HCT116 (cell line): ENCODE data around the gene LHX1. TPM values are rescaled to one million over a fixed set of nuclear protein-coding genes. Genes with fewer than 3 reads are reported as not detected.
A peak's percentile ranks its signal among the peaks of the same experiment; 100 is the strongest.

Source experiments
- ATAC-seq: fragments of 200-7000 bp; cut with Tn5 transposase; 2 replicates; pipeline ENCODE4 v1.9.1; 2020; ENCODE audit warnings: mild to moderate bottlenecking, moderate library complexity
- BruUV-seq: library from RNA; stranded (reverse); fragments of 400-500 nt; replicated peaks from 2 replicates; lab custom pipeline; 2021; lab: Mats Ljungman, UMichigan
- CTCF ChIA-PET: fragments of 300-600 bp; sonication (Branson Sonifier 250); formaldehyde crosslinking; loops from one replicate; lab custom pipeline; 2021; ENCODE audit warnings: antibody characterized with exemption; lab: Charles Lee
- POLR2A ChIA-PET: fragments of 300-600, 350-600 bp; sonication (Branson Sonifier 250); formaldehyde crosslinking; loops from one replicate; lab custom pipeline; 2021; ENCODE audit warnings: antibody characterized with exemption; lab: Charles Lee
- RAD21 ChIA-PET, 2 experiments: fragments of 300-600 bp; sonication (Branson Sonifier 250); formaldehyde crosslinking; loops; one replicate each; lab custom pipeline; 2023; ENCODE audit warnings: low total read pairs in 2 of 2; ENCODE audit not compliant: uncharacterized antibody in 2 of 2, unreplicated experiment in 2 of 2, low non-redundant PET in 1 of 2; lab: Charles Lee
- DNase-seq: peaks from one replicate; pipeline ENCODE4 v3.0.0-alpha.2; 2010; ENCODE audit warnings: low read depth, low spot score
- H2AFZ ChIP-seq: fragments of 200-600 bp; shearing (Covaris generic), sonication (generic); 2 replicates; pipeline ENCODE4 v1.6.1; 2017; ENCODE audit warnings: low read depth, mixed run types, mixed read lengths, antibody characterized with exemption, low read length; ENCODE audit not compliant: poor library complexity, severe bottlenecking
- H3K27ac ChIP-seq: 2 replicates; pipeline ENCODE4 v1.5.1; 2012; ENCODE audit warnings: low read depth, low read length
- H3K27me3 ChIP-seq: fragments of 200-600 bp; sonication (generic); 2 replicates; pipeline ENCODE4 v1.6.1; 2016; ENCODE audit warnings: mixed run types, low read length, mixed read lengths; ENCODE audit not compliant: insufficient read depth
- H3K36me3 ChIP-seq, 2 experiments: fragments of 200-500 bp in 1 of 2; fragments of 200-600 bp in 1 of 2; sonication (Bioruptor generic) in 1 of 2; sonication (generic) in 1 of 2; 2 replicates each; pipeline versions ENCODE4 v1.5.1 to v1.6.1; 2014 to 2016; ENCODE audit warnings: low read length in 2 of 2, inconsistent platforms in 1 of 2, mixed read lengths in 1 of 2, mixed run types in 1 of 2; ENCODE audit not compliant: insufficient read depth in 2 of 2, control insufficient read depth in 1 of 2
- H3K4me1 ChIP-seq, 2 experiments: fragments of 200-600 bp in 1 of 2; sonication (generic) in 1 of 2; 2 replicates each; pipeline versions ENCODE4 v1.5.1 to v1.6.1; 2012 to 2017; ENCODE audit warnings: low read length in 2 of 2, inconsistent platforms in 1 of 2, mild to moderate bottlenecking in 1 of 2, mixed read lengths in 1 of 2, mixed run types in 1 of 2, moderate library complexity in 1 of 2; ENCODE audit not compliant: insufficient read depth in 2 of 2, control insufficient read depth in 1 of 2
- H3K4me2 ChIP-seq: fragments of 200-600 bp; sonication (generic); 2 replicates; pipeline ENCODE4 v1.6.1; 2017; ENCODE audit warnings: mixed run types, low read length, mixed read lengths
- H3K4me3 ChIP-seq, 2 experiments: fragments of 200-600 bp in 1 of 2; sonication (generic) in 1 of 2; replicated peaks in 1 of 2; 2 replicates each; pipeline ENCODE4 v1.5.1; 2011 to 2016; ENCODE audit warnings: low read length in 2 of 2, control low read depth in 1 of 2, low read depth in 1 of 2, mild to moderate bottlenecking in 1 of 2, mixed read lengths in 1 of 2, mixed run types in 1 of 2
- H3K79me2 ChIP-seq: fragments of 200-600 bp; sonication (generic); 2 replicates; pipeline ENCODE4 v1.6.1; 2017; ENCODE audit warnings: mild to moderate bottlenecking, mixed run types, low read length, moderate library complexity, mixed read lengths; ENCODE audit not compliant: insufficient read depth
- H3K9ac ChIP-seq: fragments of 200-600 bp; sonication (generic); 2 replicates; pipeline ENCODE4 v1.6.1; 2016; ENCODE audit warnings: low read length, mixed read lengths
- H3K9me2 ChIP-seq: fragments of 200-600 bp; sonication (generic), shearing (Covaris generic); 2 replicates; pipeline ENCODE4 v1.6.1; 2017; ENCODE audit warnings: mixed run types, mild to moderate bottlenecking, moderate library complexity; ENCODE audit not compliant: insufficient read depth
- H3K9me3 ChIP-seq, 2 experiments: fragments of 200-500 bp in 1 of 2; fragments of 200-600 bp in 1 of 2; sonication (Bioruptor generic) in 1 of 2; sonication (generic) in 1 of 2; 2 replicates each; pipeline ENCODE4 v1.6.1; 2014 to 2017; ENCODE audit warnings: low read length in 2 of 2, mixed read lengths in 2 of 2, inconsistent platforms in 1 of 2, low read depth in 1 of 2, mild to moderate bottlenecking in 1 of 2, mixed run types in 1 of 2, moderate library complexity in 1 of 2; ENCODE audit not compliant: control insufficient read depth in 1 of 2, insufficient read depth in 1 of 2
- H4K20me1 ChIP-seq: fragments of 200-600 bp; sonication (generic), shearing (Covaris generic); 2 replicates; pipeline ENCODE4 v1.6.1; 2017; ENCODE audit warnings: mixed run types, mild to moderate bottlenecking, moderate library complexity; ENCODE audit not compliant: insufficient read depth
- CBX3 ChIP-seq: IDR thresholded peaks from 2 replicates; pipeline ENCODE4 v1.6.1; 2012; ENCODE audit warnings: low read depth
- EGR1 ChIP-seq: IDR thresholded peaks from 2 replicates; pipeline ENCODE4 v1.6.1; 2012; ENCODE audit warnings: low read depth
- ELF1 ChIP-seq: IDR thresholded peaks from 2 replicates; pipeline ENCODE4 v1.6.1; 2012; ENCODE audit warnings: low read depth, borderline replicate concordance
- POLR2A ChIP-seq: IDR thresholded peaks from 2 replicates; pipeline ENCODE4 v1.7.0; 2011; ENCODE audit warnings: borderline replicate concordance; ENCODE audit not compliant: insufficient read depth, insufficient read length; ENCODE audit errors: extremely low read depth
- POLR2AphosphoS5 ChIP-seq: IDR thresholded peaks from 2 replicates; pipeline ENCODE4 v1.6.1; 2011; ENCODE audit warnings: mild to moderate bottlenecking, low read depth, low read length, moderate library complexity
- RAD21 ChIP-seq: IDR thresholded peaks from 2 replicates; pipeline ENCODE4 v1.6.1; 2012; ENCODE audit warnings: low read depth, mild to moderate bottlenecking
- SIN3A ChIP-seq: IDR thresholded peaks from 2 replicates; pipeline ENCODE4 v1.6.1; 2012; ENCODE audit warnings: low read depth
- SP1 ChIP-seq: IDR thresholded peaks from 2 replicates; pipeline ENCODE4 v1.6.1; 2012; ENCODE audit warnings: low read depth
- YY1 ChIP-seq: IDR thresholded peaks from 2 replicates; pipeline ENCODE4 v1.6.1; 2011; ENCODE audit warnings: low read length, low read depth, moderate library complexity, mild to moderate bottlenecking; ENCODE audit not compliant: insufficient replicate concordance; ENCODE audit errors: extremely low read depth
- intact Hi-C: fragments of 100-400 bp; cut with micrococcal nuclease; formaldehyde crosslinking; loops from 2 replicates; pipeline ENCODE4 v1.10.0; 2022
- total RNA-seq: library from RNA; stranded (reverse); gene quantifications from one replicate; pipeline ENCODE4 v1.2.1, GENCODE V29; 2021; ENCODE audit not compliant: unreplicated experiment
- TF ChIP-seq, protein P1 (sequence below): IDR thresholded peaks from 2 replicates; pipeline ENCODE4 v1.6.1; 2012; ENCODE audit warnings: low read depth
- TF ChIP-seq, protein P2 (sequence below): IDR thresholded peaks from 2 replicates; pipeline ENCODE4 v1.6.1; 2012
- TF ChIP-seq, protein P3 (sequence below), 3 experiments: fragments of 200-600 bp in 1 of 3; sonication (generic) in 1 of 3; IDR thresholded peaks in 2 of 3; conservative IDR thresholded peaks in 1 of 3; 2 replicates each; pipeline ENCODE4 v1.5.1; 2012 to 2017; ENCODE audit warnings: low read depth in 2 of 3, low read length in 2 of 3, antibody characterized with exemption in 1 of 3, borderline replicate concordance in 1 of 3, control low read depth in 1 of 3, mild to moderate bottlenecking in 1 of 3, mixed read lengths in 1 of 3, mixed run types in 1 of 3, moderate library complexity in 1 of 3; ENCODE audit not compliant: insufficient read depth in 1 of 3

Gene LHX1
- total RNA-seq, 1 experiment from 2014 or later, result 0.44 TPM

DNA sequence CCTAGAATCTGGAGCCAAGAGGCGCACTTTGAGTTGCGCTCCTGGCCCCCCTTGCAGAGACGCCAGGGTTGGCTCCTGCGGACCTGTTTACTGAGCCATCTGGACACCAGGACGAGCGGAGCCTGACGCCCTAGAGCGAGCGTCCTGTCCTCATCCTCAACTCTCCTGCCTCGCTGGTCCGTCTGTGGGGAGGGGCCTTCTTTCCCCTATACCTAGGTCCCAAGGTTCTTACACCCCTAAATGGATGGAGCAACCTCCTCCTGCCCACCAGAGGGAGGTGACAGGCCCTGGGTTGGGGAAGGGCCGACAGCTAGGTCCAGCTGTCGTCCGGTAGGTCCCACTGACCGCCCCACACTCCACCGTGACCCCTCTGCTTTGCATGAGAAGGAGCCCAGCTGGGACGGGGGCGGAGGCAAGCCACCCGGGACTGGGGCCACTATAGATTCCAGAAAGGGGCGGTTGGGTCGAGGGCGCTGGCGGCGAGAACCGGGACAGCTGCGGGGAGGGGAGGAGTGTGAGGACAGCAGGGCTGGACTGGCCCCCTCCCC, 3.1 kb upstream of the LHX1 start:
- Histone ChIP-seq H3K4me3 (no peak overlapping the region), H3K36me3 (no peaks in the 10 kb centered on the region), H3K27ac (no peak overlapping the region), H3K4me1 (peaks cover 2 to 13% of the 10 kb centered on the region in 2 experiments; a peak in 2 of 4 replicates), H3K9me3 (no peaks in the 10 kb centered on the region), H3K79me2 (no peaks in the 10 kb centered on the region), H3K9ac (no peak overlapping the region), H4K20me1 (no peaks in the 10 kb centered on the region), H3K9me2 (no peaks in the 10 kb centered on the region)
- intact Hi-C loops, result no loop called here
- POLR2A ChIA-PET, result interaction anchor here (1.0 kb wide), 1 partner anchor 13 kb away, joined by 4 read pairs; no protein-coding TSS in a partner anchor
- RAD21 ChIA-PET, result no interaction called here
- CTCF ChIA-PET, result no interaction called here
- TF ChIP-seq RAD21 (no peak), EGR1 (no peak), POLR2A (no peak), CBX3 (no peak), SP1 (no peak), SIN3A (no peak)
- TF ChIP-seq, all 23 proteins: peak for 0
- no peak overlapping the region for H2AFZ ChIP-seq
- H3K27me3 ChIP-seq, result no peaks in the 10 kb centered on the region
- no TSS peak for BruUV-seq
- H3K4me2 ChIP-seq, result no peak overlapping the region
- ATAC-seq (no peak), DNase-seq (no peak)

DNA sequence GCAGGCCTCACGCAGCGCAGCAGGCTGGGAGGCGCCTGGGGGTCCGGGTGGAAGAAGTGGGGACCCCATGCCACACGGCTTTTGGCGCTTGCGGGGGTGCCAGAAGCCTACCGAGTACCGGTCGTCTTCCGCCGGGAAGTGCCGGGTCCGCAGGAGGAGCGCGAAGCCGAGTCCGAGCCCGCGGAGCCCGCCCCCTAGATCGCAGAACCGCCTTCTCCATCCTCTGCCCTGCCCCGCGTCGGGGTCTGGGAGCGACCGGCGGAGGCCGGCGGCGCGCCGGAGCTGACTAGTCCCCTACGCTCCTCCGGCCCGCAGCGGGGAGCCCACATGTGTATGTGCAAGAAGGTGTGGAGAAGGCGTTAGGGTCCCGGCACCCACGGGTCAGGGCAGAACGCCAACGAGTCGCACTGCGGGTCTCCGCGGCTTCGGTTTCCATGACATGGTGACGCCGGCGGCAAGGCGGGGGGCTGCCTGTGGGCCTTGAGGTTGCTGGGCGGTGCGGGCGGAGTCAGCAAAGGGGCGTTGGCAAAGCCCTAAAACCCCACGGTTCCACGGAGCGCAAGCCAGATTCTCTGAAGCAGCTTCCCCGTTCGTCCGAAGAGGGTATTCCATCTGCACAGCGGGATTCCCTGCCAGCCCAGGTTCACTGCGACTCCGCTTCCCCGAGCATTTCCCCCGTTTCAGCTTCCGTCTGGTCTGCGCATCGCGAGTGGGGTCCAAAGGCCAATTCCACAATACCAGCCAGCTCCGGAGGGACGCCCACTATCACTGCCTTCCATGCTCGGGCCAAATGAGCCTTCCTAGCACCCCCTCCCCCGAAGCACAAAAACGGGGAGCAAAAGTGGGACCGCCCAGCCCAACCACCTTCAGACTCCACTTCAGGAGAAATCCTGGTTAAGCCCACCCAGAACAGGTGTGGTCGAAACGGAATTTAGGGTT, 2.3 kb upstream of the LHX1 start:
- ChIA-PET CTCF (no interaction called here), POLR2A (no interaction called here), RAD21 (no interaction called here)
- Histone ChIP-seq H3K9ac (peak overlapping the region; percentile 49; the same call in 1 of the 2 replicates), H3K4me2 (peak overlapping the region; percentile 67), H3K4me1 (peaks cover 2 to 13% of the 10 kb centered on the region in 2 experiments; a peak in 2 of 4 replicates), H3K36me3 (no peaks in the 10 kb centered on the region), H3K79me2 (no peaks in the 10 kb centered on the region), H2AFZ (no peak overlapping the region), H3K27me3 (no peaks in the 10 kb centered on the region), H4K20me1 (no peaks in the 10 kb centered on the region), H3K9me2 (no peaks in the 10 kb centered on the region), H3K27ac (no peak overlapping the region; the same call in 1 of the 2 replicates), H3K4me3 (peak overlapping the region; percentile 40 to 48; a peak in 3 of 4 replicates), H3K9me3 (no peaks in the 10 kb centered on the region)
- no peak for ATAC-seq
- intact Hi-C loops, result no loop called here
- no peak for DNase-seq
- BruUV-seq, result no TSS peak
- no peak for TF ChIP-seq SIN3A
- TF ChIP-seq, protein P1, sequence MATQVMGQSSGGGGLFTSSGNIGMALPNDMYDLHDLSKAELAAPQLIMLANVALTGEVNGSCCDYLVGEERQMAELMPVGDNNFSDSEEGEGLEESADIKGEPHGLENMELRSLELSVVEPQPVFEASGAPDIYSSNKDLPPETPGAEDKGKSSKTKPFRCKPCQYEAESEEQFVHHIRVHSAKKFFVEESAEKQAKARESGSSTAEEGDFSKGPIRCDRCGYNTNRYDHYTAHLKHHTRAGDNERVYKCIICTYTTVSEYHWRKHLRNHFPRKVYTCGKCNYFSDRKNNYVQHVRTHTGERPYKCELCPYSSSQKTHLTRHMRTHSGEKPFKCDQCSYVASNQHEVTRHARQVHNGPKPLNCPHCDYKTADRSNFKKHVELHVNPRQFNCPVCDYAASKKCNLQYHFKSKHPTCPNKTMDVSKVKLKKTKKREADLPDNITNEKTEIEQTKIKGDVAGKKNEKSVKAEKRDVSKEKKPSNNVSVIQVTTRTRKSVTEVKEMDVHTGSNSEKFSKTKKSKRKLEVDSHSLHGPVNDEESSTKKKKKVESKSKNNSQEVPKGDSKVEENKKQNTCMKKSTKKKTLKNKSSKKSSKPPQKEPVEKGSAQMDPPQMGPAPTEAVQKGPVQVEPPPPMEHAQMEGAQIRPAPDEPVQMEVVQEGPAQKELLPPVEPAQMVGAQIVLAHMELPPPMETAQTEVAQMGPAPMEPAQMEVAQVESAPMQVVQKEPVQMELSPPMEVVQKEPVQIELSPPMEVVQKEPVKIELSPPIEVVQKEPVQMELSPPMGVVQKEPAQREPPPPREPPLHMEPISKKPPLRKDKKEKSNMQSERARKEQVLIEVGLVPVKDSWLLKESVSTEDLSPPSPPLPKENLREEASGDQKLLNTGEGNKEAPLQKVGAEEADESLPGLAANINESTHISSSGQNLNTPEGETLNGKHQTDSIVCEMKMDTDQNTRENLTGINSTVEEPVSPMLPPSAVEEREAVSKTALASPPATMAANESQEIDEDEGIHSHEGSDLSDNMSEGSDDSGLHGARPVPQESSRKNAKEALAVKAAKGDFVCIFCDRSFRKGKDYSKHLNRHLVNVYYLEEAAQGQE, result no peak
- no peak for TF ChIP-seq POLR2AphosphoS5
- TF ChIP-seq POLR2A, result no peak
- TF ChIP-seq, protein P2, sequence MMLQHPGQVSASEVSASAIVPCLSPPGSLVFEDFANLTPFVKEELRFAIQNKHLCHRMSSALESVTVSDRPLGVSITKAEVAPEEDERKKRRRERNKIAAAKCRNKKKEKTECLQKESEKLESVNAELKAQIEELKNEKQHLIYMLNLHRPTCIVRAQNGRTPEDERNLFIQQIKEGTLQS, result no peak
- TF ChIP-seq, protein P3, sequence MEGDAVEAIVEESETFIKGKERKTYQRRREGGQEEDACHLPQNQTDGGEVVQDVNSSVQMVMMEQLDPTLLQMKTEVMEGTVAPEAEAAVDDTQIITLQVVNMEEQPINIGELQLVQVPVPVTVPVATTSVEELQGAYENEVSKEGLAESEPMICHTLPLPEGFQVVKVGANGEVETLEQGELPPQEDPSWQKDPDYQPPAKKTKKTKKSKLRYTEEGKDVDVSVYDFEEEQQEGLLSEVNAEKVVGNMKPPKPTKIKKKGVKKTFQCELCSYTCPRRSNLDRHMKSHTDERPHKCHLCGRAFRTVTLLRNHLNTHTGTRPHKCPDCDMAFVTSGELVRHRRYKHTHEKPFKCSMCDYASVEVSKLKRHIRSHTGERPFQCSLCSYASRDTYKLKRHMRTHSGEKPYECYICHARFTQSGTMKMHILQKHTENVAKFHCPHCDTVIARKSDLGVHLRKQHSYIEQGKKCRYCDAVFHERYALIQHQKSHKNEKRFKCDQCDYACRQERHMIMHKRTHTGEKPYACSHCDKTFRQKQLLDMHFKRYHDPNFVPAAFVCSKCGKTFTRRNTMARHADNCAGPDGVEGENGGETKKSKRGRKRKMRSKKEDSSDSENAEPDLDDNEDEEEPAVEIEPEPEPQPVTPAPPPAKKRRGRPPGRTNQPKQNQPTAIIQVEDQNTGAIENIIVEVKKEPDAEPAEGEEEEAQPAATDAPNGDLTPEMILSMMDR (IDR thresholded peaks at IDR 0.05 in 2 of 3, conservative IDR thresholded peaks at IDR 0.05 in 1 of 3; ENCODE audit: borderline replicate concordance in 1 of 3, insufficient read depth in 1 of 3, low read depth in 2 of 3, low read length in 2 of 3), result no peak
- no peak for TF ChIP-seq YY1
- no peak for TF ChIP-seq RAD21
- no peak for TF ChIP-seq ELF1
